OCI-LY7 (cell line): ENCODE measurements around the gene CHRNA4.

Source experiments
- CTCF ChIP-seq: fragments of 200-600 bp; sonication (generic); conservative IDR thresholded peaks from 2 replicates; pipeline ENCODE4 v1.5.1; 2014; ENCODE audit warnings: mild to moderate bottlenecking, antibody characterized with exemption, low read length, moderate library complexity, mixed read lengths
- EZH2phosphoT487 ChIP-seq: fragments of 200-600 bp; sonication (generic); IDR thresholded peaks from 2 replicates; pipeline ENCODE4 v1.6.1; 2018; ENCODE audit warnings: low read depth, borderline replicate concordance, mild to moderate bottlenecking, mixed run types, antibody characterized with exemption, low read length, moderate library complexity, mixed read lengths

- TF ChIP-seq CTCF = no peak
- no peak for TF ChIP-seq EZH2phosphoT487
Observed at GRCh38 chr20:63354636-63355350, 6.4 kb downstream of the CHRNA4 start.
